Neutrophil (primary cell): ENCODE data around the gene PGP.

Experiments
- H3K27ac ChIP-seq: fragments of 200-600 bp; sonication (generic); 2 replicates; pipeline ENCODE4 v1.5.1; 2016; ENCODE audit warnings: mild to moderate bottlenecking, moderate library complexity
- H3K27me3 ChIP-seq: fragments of 200-600 bp; sonication (generic); 2 replicates; pipeline ENCODE4 v1.6.0; 2016; ENCODE audit warnings: mild to moderate bottlenecking
- H3K36me3 ChIP-seq: fragments of 200-600 bp; sonication (generic); 2 replicates; pipeline ENCODE4 v1.5.1; 2017
- H3K4me1 ChIP-seq, 2 experiments: fragments of 200-600 bp in 1 of 2; sonication (generic) in 1 of 2; 1 replicate in 1 of 2; 2 replicates in 1 of 2; pipeline versions ENCODE4 v1.5.1 to v1.6.1; 2013 to 2016; ENCODE audit warnings: low read depth in 1 of 2, low read length in 1 of 2, mild to moderate bottlenecking in 1 of 2, moderate library complexity in 1 of 2; ENCODE audit not compliant: control insufficient read depth in 1 of 2, insufficient read depth in 1 of 2
- H3K4me3 ChIP-seq, 2 experiments: fragments of 200-600 bp in 1 of 2; sonication (generic) in 1 of 2; 1 replicate in 1 of 2; 2 replicates in 1 of 2; pipeline ENCODE4 v1.5.1; 2013 to 2016; ENCODE audit warnings: low read depth in 1 of 2, low read length in 1 of 2, mild to moderate bottlenecking in 1 of 2, moderate library complexity in 1 of 2
- H3K9me3 ChIP-seq: fragments of 200-600 bp; sonication (generic); 2 replicates; pipeline ENCODE4 v1.5.1; 2016
- TF ChIP-seq, protein P1 (sequence below): fragments of 200-600 bp; sonication (generic); IDR thresholded peaks from 2 replicates; pipeline ENCODE4 v1.5.1; 2016; ENCODE audit warnings: antibody characterized with exemption

Gene PGP

DNA sequence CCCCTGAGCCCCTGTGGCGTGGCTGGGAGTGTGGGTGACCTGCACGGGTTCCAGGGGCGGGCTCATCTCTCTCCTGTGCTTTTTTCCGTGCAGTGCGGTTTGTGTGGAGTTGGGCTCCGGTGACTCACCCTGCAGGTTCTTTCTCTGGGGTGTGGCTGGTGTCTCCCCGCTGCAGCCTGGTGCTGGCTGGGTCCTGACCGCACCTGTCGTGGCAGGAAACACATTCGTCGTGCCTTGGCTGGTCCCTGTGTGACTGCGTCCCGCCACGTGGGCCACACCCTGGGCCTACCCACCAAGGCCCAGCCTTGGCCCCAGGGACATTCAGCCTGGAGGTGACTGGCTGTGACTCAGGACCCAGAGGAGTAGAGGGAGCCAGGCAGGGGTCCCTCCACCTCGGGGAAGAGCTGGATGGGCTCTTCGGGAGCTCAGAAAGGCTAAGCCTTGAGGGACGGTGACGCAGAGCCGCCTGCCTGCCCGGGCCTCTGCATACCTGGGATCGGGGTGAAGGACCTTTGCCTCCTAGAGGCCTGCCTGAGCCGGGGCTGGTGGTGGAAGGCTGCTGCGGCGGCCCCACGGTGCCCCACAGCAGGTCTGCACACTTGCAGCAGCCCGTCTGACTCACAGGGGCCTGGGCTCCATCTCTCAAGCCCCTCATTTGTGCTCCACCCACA, 51.3 kb downstream of the PGP start:
- no peak overlapping the region for H3K27ac ChIP-seq
- no peaks in the 10 kb centered on the region for H3K4me1 ChIP-seq
- TF ChIP-seq, protein P1, sequence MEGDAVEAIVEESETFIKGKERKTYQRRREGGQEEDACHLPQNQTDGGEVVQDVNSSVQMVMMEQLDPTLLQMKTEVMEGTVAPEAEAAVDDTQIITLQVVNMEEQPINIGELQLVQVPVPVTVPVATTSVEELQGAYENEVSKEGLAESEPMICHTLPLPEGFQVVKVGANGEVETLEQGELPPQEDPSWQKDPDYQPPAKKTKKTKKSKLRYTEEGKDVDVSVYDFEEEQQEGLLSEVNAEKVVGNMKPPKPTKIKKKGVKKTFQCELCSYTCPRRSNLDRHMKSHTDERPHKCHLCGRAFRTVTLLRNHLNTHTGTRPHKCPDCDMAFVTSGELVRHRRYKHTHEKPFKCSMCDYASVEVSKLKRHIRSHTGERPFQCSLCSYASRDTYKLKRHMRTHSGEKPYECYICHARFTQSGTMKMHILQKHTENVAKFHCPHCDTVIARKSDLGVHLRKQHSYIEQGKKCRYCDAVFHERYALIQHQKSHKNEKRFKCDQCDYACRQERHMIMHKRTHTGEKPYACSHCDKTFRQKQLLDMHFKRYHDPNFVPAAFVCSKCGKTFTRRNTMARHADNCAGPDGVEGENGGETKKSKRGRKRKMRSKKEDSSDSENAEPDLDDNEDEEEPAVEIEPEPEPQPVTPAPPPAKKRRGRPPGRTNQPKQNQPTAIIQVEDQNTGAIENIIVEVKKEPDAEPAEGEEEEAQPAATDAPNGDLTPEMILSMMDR: no peak
- peaks cover 32% of the 10 kb centered on the region for H3K36me3 ChIP-seq
- no peaks in the 10 kb centered on the region for H3K27me3 ChIP-seq
- H3K9me3 ChIP-seq: no peaks in the 10 kb centered on the region
- H3K4me3 ChIP-seq: no peak overlapping the region

GRCh38 chr16:2162676-2163118, 51.9 kb downstream of the PGP start:
- no peaks in the 10 kb centered on the region for H3K27me3 ChIP-seq
- TF ChIP-seq, protein P1: no peak
- H3K4me3 ChIP-seq: no peak overlapping the region
- H3K27ac ChIP-seq: no peak overlapping the region
- H3K9me3 ChIP-seq: no peaks in the 10 kb centered on the region
- peaks cover 25% of the 10 kb centered on the region for H3K36me3 ChIP-seq
- no peaks in the 10 kb centered on the region for H3K4me1 ChIP-seq

GRCh38 chr16:2161911-2162310, 52.7 kb downstream of the PGP start:
- H3K27me3 ChIP-seq: no peaks in the 10 kb centered on the region
- no peak overlapping the region for H3K4me3 ChIP-seq
- peaks cover 4 to 5% of the 10 kb centered on the region in 2 experiments for H3K4me1 ChIP-seq

More at GRCh38 chr16:2161911-2162310, 52.7 kb downstream of the PGP start:
- TF ChIP-seq, protein P1: no peak
- Histone ChIP-seq H3K9me3 (no peaks in the 10 kb centered on the region), H3K27ac (no peak overlapping the region), H3K36me3 (peaks cover 18% of the 10 kb centered on the region)
